Measurements from ENCODE around the gene SSBP3.
A peak's percentile ranks its signal among the peaks of the same experiment; 100 is the strongest.
"Not testable (repeated sequence)": the region's sequence is repeated elsewhere in the genome, so short reads cannot be mapped to it uniquely, and the experiment has no call there.

Gene SSBP3

DNA sequence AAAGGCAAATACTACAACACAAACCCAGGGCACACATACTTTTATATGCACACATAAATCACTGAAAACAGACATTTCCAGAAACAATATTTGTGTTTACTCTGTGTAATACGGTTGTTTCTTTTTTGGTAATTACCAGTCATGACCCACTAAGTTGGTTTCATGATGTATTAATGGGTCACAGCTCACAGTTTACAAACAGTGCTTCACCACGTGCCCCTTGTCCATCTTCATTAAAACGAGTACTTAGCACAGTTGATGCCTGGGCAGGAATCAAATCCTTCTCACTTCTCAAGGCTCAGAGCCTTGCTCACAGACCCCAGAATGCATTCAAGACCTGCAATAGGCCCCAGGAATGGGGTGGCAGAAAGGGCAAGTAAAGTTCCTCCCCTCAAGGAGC, 13.8 kb downstream of the SSBP3 start:
- no peak for DNase-seq (ENCODE audit: low spot score)

DNA sequence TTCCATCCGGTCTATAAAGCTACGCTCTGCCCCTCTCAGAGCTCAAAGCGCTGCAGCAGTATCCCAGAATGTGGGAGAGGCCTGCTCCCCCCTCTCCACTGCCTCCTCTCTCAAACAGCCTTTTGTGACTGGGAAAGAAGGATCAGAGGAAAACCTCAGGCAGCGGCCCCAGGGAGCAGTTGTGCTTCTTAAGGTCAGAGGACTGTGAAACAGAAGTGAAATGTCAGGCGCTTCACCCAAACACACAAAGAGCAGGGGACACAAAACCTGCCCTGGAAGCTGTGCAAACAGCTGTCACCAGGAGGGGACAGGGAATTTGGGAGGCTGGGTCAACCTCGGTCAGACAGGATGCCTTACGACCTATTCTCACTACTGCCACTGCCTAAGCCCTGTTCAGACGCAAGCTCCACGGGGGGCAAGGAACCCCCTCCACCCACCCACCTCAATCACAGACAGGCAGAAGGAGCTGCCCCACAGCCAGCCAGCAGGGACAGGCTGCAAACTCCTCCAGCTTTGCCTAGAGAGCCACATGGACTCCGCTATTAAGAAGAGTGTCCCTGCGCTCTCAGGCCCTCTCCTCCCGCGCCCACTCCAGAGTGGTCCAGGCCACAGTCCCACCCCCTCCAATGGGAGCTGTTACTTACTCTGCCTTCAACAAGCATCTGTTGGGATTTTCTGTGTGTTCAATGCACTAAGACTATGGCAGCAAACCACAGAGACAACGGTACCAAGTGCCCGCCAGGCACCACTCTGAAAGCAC, 14.6 kb downstream of the SSBP3 start:
- no peak for DNase-seq (ENCODE audit: low spot score)

- no peak for DNase-seq (ENCODE audit: low spot score)
Observed at GRCh38 chr1:54390655-54391054, 15.5 kb downstream of the SSBP3 start.

DNA sequence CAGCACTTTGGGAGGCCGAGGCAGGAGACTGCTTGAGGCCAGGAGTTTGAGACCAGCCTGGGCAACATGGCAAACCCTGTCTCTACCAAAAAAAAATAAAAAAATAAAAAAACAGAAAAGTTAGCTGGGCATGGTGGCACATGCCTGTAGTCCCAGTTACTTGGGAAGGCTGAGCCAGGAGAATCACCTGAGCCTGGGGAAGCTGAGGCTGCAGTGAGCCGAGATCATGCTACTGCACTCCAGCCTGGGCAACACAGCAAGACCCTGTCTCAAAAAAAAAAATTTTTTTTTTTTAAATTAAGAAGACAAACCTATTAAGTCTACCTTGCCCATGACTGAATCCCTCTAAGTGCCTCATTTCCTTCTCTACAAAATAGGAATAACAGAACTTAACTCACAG, 16.6 kb downstream of the SSBP3 start:
- DNase-seq (ENCODE audit: low spot score), result not testable (repeated sequence)

GRCh38 chr1:54387419-54387818, 18.8 kb downstream of the SSBP3 start:
- DNase-seq (ENCODE audit: low spot score), result no peak

GRCh38 chr1:54385727-54386022, 20.5 kb downstream of the SSBP3 start:
- DNase-seq (ENCODE audit: low spot score), result no peak

GRCh38 chr1:54384918-54385726, 21.1 kb downstream of the SSBP3 start:
- DNase-seq (ENCODE audit: low spot score), result peak; percentile 30

DNA sequence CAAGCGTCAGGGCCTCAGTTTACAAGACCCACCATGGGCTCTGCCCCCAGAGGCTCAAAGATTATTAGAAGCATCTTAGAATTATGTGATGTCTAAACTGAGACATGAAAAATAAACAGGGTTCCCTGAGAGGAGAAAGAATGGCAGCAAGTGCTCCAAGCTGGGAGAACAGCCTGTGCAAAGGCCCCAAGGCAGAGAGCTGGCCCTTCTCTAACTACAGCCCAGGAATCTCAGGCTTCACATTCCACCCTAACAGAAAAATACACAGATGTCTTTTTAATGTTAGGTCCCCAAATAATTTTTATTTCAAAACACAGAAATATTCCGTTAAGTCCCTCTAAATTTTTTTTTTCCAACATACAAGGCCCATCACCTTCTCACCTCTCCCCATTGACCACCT, 21.7 kb downstream of the SSBP3 start:
- no peak for DNase-seq (ENCODE audit: low spot score)

DNA sequence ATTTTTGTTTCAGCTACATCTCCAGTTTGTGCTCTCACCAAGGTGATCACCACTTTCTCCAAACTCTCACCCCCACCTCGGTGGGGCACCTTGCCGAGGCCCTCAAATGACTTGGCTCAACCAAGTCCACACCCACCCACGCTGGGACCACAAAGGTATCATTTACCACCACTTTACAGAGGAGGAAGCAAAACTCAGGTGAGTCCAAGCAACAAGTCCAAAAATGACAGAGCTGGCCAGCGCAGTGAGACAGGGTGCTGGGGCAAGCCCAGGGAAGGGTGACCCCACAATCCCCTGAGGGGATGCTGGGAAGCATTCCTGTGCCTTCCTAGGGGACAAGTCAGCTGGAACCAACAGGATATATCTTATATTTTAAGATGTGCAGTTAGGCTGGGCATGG, 24.7 kb downstream of the SSBP3 start:
- DNase-seq (ENCODE audit: low spot score), result no peak

DNA sequence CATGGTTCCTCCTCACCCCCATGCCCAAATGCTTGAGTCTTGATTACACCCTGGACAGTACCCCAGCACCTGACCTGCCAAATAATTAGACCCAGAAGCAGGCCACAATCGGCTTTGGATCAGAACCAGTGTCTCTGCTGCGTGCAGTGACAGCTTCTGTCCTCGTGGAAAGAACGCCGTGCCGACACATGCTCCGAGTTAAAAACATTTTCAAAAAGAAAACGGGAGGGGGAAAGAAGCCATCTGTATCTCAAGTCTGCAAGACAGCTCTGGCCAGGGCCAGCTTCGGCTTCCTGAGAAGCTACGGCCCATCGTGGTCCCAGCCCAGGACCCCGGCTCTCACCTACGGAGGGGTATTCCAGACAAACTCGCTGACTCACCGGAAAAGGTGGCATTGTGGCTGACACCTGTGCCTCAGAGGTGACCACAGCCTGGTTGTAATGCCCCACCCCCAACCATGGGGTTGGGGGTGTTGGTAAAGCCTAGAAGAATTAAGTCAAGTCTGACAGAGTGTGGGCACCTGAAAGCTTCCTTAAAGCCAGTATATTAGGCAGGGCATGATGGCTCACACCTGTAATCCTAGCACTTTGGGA, 25.8 kb downstream of the SSBP3 start:
- no peak for DNase-seq (ENCODE audit: low spot score)

GRCh38 chr1:54379555-54380289, 26.5 kb downstream of the SSBP3 start:
- no peak for DNase-seq (ENCODE audit: low spot score)

DNA sequence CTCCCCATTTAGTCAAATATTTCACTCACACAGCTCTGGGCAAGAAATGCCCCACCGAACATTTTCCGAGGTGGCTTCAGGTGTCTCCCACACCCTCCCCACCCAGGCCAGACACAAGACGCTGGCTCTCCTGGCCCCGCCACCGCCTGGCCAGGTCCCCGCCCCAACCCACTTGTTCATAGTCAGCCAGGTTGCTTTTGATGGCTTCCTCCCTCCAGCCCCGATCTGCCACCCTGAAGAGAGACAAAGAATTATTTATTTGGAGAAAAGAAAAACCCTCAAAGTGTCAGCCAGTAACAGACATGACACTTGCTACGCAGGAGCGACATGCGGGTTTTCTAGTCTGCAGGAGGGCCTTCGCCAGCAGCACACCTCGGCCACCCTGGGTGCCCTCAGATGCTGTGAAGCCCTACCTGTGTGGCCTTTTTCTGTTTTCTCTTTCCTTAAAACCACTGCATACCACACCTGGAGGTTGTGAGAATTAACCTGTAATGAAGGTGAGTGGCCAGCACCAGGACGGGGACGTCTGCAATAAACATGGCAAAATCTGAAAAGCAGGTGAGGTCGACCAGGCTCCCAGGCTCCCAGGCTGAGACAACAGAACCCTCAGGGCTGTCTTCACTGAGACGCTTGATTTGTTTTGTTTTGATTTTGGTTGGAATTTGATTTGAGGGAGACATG, 27.2 kb downstream of the SSBP3 start:
- DNase-seq (ENCODE audit: low spot score), result no peak

- DNase-seq (ENCODE audit: low spot score), result no peak
Observed at GRCh38 chr1:54378157-54378873, 27.9 kb downstream of the SSBP3 start.

DNA sequence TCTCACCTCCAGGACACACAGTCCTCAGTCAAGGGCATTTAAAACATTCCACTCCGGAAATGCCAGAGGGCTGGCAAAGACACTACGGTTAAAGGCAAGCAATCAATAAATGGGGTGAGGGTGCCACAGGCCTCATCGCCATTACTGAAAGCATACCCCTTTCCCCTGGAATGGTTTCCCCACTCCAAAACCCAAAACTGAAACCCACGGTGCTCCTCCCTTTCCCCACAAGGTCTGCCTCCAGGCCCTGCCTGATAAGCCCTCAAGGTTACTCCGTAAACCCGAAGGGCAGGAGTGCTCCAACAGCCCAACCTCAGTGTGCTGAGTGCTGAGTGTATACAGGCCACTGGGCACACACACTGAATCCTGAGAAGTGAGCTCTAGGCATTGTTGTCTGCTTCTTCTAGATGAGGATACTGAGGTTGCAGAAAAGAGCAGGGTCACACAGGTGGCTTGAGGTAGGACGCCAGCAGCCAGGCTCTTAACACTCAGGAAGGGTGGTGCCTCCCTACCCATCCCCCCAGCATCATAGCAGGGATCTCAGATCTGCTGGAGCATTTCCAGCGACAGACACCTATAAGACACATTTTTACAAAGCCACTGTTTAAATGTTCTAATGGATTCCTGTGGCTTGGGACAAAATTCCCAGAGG, 29.0 kb downstream of the SSBP3 start:
- no peak for DNase-seq (ENCODE audit: low spot score)

GRCh38 chr1:54376430-54377039, 29.7 kb downstream of the SSBP3 start:
- DNase-seq (ENCODE audit: low spot score), result no peak

DNA sequence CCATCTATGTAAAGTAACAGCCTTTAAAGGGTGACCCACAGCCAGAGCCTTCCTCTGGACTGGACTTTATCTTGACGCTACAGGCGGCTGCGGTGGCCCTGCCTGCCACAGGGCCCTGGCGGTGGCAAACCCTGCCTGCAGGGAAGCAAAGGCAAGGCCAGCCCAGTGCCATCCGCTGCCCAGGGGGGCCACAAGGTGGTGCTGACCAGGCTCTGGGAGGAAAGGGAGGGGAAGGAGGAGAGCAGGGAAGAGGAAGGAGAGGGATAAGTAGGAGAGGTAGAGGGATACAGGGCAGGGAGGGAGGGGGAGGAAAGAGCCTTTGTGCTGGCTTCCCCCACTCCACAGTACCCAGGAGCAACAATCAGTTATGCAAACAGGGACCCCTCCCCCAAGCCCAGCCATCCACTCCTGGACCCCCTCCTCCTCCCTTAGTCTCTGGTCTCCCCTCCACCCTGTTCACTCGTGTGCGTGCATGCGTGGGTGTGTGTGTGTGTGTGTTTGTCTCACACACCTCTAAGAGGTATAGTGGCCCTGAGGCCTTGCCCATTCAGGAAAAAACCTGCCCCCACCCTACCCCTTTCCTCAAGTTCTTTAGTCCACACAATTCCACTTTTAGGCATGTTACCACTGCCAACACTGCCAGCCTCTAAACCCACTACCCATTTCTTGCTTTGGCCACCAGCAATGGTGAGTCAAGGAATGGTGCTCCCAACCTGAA, 30.3 kb downstream of the SSBP3 start:
- DNase-seq (ENCODE audit: low spot score), result no peak

DNA sequence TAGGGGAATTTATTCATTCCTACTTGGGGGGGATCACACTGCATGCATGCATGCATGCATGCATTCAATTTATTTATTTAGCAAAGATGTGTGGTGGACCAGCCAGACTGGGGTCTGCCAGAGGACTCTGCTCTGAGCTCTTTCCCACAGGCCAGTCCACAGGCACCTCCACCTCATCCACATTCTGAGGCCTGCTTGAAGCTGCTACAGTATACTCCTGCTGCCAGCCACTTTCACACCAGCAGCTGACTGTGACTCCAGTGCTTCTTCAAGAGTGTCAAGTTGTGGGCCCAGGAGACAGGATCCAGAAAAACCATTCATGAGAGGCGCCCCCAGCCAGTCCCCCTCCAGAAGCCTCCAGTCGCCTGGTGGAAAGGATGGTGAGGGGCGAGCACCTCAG, 30.9 kb downstream of the SSBP3 start:
- DNase-seq (ENCODE audit: low spot score), result no peak

GRCh38 chr1:54374766-54375165, 31.4 kb downstream of the SSBP3 start:
- no peak for DNase-seq (ENCODE audit: low spot score)

DNA sequence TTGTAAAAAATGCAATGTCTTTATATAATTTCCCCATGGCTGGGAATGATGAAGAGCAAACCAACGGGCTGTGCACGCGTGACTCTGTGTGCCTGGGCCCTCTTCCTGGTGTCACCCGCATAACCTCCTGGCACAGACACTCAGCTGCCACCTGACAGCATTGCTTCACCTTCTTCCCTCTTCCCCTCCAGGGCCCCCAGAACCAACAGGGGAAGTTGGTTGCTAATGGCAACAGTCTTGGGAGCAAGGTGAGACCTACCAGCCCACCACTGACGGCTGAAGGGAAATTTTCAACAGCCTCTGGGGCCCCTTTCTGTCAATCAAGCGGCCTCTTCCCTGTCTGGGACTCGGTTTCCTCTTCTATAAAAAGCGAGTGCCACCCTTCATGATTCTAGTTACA, 33.2 kb downstream of the SSBP3 start:
- DNase-seq (ENCODE audit: low spot score), result no peak

DNA sequence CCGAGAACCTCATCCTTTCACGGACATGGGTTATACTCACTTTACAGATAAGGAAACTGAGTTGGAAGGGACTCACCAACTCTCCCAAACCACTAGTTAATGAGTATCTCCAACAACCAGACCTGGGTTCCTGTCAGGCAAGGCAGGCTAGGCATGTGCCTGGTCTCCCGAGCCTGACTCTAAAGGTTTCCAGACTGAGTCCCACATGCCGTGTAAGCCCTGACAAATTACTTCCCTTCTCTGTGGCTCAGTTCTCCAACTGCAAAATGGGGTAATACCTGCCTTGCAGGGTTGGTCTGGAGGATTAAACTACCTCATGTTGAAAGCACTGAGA, 34.3 kb downstream of the SSBP3 start:
- DNase-seq (ENCODE audit: low spot score), result no peak
